HL-60/S4 treated with retinoic acid at 250 ng/mL for 4 days and 3 days (cell line): ENCODE measurements around the gene DHX38.
"Not testable (repeated sequence)": the region's sequence is repeated elsewhere in the genome, so short reads cannot be mapped to it uniquely, and the experiment has no call there.

Source experiments
- in situ Hi-C: fragments of 300-500 bp; cut with MboI; formaldehyde crosslinking; loops from 2 replicates; pipeline ENCODE4 v1.7.0; 2022; ENCODE audit warnings: low sequenced_read_pairs

The DHX38 gene

DNA sequence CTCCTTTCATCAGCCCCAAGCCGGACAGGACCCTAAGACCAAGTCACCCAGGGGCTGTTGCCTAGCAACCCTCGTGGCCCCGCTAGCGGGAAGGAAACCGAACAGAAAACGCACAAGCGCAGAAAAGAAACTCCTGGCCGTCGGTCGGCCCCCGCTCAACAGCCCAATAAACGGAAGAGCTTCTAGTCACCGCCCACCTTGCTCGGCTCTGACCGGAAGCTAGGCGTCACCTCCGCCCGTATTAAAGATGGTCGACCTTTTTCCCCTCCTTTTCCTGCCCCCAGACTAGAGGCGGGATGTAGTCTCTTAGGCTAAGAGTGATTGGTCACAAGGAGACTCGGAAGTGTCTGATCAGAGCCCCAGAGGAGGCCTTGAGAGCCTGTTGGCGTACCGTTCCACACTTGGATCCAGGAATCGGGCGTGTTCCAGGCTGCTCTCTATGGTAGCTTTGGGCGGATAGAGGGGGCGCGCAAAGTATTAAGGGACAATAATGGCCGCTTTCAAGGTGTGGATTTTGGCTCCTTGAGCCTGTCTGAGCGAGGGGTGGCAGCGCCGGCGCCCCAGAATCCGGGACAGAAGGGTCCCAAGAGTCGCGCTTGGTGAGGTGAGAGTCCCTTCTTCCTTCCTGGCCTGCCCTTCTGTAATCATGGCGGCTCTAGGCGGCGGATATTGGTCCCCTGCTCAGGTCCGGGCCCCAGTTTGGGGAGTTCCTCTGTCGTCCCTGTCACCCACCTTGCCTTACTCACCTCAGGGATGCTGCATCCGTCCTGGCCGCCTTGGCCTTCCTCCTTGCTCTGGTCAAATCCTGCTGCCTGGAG, at the start of gene DHX38, which contains the start of gene TXNL4B:
Gene DHX38, plus strand, starts transcription at position 400 of the 818 bp plus-strand sequence. CDS start 2,311 bp downstream, outside the sequence.
Gene TXNL4B, minus strand, starts transcription at position 173 of the 818 bp plus-strand sequence. CDS start 2,871 bp downstream, outside the sequence.
- in situ Hi-C loops = no loop called here

DNA sequence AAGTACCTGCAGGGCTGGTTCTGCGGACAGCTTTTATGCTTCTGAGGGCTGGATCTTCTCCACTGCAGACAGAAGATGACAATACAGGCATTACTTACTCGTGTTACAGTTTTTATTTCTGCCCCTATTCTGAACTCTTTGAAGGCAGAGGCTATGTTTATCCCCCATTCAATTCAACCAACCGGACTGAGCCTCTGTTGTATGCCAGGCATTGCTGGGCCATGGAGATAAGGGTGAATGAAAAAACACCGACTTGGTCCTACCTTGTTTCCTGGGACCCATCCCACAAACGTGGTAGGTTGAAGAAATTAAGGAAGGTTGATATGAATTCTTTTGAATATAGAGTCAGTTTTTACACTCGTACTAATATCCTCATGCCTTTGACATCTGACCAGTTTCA, 49.4 kb upstream of the DHX38 start:
- in situ Hi-C loops = no loop called here

DNA sequence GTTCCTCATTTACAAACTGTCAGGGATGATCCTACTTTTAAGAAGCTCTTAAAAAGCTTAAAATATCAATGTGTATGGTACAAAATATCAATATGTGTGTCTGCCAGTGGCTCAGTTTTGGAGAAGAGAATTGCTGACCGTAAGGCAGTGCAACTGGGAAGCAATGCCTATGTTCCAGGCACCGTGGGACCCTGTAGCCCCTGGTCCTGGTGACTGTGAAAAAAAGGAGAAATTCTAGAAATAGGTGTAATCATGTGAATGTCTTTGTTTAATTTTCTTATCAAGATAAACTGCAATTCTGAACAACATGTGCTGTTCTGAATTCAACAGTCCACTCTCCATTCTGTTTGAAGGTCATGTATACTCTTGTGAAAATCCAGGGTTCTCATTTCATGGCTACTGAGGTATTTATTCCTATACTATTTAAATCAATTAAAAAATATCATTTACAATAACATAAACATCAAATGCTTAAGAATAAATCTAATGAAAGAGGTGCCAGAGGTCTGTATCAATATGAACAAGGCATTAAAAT, 48.8 kb upstream of the DHX38 start:
- in situ Hi-C loops = no loop called here

DNA sequence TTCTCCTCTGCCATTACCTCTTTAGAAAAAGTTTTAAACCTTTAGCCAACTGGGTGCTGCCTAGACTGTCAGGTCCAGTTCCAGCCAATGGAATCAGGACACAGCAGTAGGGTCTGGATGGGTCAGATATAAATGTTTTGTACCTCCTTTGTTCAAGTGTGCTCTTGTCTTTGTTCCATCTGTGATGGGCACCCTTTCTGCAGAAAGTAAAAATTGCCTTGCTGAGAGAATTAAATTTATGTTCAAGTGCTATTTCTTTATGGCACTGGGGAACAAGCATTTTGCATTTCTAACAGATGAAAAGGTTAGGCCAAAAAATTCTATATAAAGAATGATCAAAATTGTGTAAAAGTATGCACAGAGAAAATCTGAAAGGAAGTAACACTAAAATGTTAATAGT, 44.5 kb upstream of the DHX38 start:
- in situ Hi-C loops = no loop called here

DNA sequence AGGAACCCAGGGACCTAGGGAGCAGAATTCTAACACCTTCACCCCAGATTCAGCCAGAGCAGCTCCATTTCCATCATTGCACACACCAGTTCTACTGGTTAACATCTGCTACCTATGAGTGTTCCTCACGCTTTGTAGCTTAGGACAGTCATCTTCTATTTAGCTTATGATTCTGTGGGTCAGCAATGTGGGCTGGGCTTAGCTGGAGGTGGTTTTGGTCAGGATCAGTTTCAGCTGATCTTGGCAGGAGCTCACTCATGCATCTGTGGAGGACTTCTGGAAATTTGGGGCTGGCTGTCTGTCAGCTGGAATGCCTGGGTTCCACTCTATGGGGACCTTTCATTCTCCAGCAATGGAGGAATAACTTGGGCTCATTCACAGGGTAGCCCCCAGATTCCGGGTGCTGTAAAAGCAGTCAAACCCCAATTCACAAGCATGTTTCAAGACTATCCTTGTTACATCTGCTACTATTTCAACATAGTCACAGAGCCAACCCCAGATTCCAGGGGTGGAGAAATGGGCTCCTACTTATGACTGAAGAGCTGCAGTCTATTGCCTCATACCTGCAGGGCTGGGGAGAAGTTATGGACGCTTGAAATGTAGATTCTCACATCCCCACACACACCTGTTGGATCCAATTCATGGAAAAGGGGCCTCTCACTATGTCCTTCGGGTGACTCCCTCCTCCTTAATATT, 42.7 kb upstream of the DHX38 start:
- in situ Hi-C loops = no loop called here

DNA sequence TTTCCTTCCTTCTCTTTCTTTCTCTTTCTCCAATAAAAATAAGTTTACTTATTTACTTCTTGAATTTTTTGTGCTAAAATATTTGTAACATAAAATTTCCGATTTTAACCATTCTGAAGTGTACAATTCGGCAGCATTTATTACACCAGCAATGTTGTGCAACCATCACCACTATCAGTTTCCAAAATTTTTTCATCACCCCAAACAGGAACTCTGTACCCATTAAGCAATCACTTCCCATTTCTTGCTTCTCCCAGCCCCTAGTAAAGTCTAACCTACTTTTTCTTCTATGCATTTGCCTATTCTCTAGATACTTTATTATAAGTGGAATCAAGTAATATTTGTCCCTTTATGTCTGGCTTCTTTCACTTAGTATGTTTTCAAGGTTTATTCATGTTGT, 41.8 kb upstream of the DHX38 start:
- in situ Hi-C loops = no loop called here

DNA sequence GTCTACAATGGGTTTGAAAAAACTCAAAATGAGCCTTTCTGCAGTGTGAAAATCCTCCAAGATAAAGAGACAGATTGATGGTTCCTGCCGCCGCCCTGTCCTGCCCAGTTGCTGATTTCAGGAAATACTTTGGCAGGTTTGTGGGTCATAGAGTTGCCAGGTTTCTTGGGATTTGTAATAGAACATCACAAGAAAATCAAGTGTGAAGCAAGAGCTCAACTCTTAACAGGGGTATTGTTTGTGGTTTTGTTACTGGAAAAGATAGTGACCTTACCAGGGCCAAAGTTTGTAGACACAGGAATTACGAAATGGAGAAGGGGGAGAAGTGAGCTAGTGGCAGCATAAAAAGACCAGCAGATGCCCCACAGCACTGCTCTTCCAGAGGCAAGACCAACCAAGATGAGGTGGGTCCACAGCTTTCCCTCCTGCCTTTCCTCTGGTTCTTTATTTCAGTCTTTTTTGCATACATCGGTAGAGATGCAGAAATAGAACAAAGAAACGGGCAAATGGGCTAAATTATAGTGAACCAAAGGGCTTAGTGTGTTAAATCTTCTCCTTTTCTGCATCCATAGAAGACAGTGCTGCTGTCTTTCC, 39.3 kb upstream of the DHX38 start, which contains the start of gene HP:
Gene HP, plus strand, starts transcription at position 252 of the 594 bp plus-strand sequence. Its CDS starts 148 bp downstream, at position 400.
- in situ Hi-C loops = not testable (repeated sequence)

DNA sequence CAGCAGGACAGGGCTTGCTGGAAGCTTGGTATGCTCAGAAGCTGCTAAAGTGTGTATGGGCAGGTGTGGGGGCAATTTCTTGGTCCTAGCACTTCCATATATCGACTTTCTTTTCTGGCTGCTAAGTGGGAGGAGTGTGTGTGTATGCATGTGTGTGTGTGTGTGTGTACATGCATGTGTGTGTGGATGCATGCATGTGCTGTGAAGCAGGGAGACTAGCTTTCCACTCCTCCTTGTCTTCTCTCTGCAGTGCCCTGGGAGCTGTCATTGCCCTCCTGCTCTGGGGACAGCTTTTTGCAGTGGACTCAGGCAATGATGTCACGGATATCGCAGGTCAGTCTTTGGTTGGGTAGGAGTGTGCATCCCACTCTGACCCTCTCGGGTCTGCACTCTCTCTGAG, 37.7 kb upstream of the DHX38 start:
- in situ Hi-C loops = no loop called here

DNA sequence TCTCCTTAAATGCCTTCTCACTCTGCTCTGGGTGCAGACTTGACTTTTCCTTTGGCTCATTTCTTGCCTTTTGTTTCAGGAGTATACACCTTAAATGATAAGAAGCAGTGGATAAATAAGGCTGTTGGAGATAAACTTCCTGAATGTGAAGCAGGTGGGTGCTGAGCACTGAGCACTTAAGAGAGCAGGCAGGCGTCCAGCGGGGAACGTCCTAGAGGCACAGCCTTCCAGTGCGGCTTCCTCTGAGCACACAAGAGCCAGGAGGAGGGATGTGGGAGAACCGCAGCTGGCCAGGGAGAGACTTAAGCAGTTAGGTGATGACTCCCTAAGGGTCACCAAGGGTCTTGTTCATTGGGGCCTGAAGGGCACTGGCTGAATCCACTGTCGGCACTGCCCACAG, 36.3 kb upstream of the DHX38 start:
- in situ Hi-C loops = not testable (repeated sequence)

DNA sequence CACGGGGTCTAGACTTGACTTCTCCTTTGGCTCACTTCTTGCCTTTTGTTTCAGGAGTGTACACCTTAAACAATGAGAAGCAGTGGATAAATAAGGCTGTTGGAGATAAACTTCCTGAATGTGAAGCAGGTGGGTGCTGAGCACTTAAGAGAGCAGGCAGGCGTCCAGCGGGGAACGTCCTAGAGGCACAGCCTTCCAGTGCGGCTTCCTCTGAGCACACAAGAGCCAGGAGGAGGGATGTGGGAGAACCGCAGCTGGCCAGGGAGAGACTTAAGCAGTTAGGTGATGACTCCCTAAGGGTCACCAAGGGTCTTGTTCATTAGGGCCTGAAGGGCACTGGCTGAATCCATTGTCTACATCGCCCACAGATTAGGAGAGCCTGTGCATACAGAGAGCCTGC, 34.6 kb upstream of the DHX38 start:
- in situ Hi-C loops = not testable (repeated sequence)

DNA sequence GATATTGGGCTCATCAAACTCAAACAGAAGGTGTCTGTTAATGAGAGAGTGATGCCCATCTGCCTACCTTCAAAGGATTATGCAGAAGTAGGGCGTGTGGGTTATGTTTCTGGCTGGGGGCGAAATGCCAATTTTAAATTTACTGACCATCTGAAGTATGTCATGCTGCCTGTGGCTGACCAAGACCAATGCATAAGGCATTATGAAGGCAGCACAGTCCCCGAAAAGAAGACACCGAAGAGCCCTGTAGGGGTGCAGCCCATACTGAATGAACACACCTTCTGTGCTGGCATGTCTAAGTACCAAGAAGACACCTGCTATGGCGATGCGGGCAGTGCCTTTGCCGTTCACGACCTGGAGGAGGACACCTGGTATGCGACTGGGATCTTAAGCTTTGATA, 33.2 kb upstream of the DHX38 start:
- in situ Hi-C loops = no loop called here

DNA sequence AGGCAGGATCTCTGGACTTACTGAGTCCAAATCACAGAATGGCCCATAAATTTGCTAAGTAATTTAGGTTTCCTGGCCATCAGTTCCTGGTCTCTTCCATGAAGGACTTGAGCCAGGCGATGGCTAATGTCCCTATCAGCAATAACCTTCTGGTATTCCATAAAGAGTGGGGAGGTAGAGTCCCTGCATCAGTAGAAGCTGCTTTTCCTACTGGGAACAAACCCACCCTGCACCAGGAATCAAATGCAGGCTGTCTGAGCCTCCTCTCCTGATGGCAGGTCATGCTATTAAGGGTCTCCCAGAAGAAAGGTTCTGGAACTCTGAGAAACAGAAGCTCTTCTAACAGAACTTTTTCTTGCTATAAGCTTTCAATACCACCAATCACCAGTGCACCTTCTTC, 32.1 kb upstream of the DHX38 start:
- in situ Hi-C loops = no loop called here

DNA sequence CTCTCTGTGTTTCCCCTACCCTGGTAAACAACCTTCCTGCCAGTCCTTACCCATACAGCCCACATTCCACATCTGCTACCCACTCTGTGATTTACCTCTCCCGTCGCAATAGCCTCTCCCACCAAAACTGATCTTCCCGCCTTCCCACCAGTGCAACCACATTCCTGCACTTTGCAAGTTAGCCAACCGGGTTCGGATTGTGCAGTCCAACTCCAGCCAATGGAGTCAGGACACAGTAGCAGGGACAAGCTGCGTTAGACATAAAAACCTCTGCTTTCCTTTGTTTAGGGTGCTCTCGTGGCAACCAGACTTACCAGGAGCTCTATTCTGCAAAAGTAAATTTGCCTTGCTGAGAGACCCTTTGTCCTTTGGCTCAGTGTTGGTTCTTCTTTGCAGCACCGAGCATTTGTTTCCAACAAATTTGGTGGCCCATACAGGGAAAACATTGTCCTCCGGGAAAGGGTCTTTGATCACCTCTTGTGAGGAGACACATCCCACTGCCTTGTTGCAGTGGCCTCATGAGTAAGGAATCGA, 29.2 kb upstream of the DHX38 start:
- in situ Hi-C loops = no loop called here

DNA sequence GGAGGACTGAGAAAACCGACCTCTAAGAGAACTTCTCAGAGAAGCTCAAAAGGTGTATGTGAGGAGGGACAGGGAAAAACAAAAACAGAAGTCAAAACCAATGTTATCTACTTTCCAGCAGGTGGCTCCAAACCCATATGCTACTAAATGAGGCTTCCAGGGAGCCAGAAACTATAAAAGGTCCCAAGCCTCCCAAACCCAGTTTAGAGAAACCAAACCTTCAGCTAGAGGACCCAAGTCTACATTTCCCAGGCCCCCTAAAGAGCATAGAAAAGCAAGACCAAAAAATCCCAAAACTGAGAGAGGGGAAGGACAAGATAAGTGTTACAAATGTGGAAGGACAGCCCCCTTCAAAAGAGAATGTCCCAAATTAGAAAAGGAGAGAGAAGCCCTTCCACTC, 26.9 kb upstream of the DHX38 start:
- in situ Hi-C loops = no loop called here

DNA sequence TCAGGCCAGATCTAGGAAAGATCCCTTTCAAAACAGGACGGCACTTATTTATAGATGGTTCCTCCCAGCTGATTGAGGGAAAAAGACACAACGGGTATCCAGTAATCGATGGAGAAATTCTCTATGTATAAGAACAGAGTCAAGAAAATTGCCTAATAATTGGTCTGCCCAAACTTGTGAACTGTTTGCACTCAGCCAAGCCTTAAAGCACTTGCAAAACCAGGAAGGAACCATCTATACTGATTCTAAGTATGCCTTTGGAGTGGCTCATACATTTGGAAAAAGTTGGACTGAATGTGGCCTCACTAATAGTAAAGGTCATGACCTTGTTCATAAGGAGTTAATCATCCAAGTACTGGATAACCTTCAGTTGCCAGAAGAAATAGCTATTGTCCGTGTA, 24.7 kb upstream of the DHX38 start:
- in situ Hi-C loops = no loop called here

DNA sequence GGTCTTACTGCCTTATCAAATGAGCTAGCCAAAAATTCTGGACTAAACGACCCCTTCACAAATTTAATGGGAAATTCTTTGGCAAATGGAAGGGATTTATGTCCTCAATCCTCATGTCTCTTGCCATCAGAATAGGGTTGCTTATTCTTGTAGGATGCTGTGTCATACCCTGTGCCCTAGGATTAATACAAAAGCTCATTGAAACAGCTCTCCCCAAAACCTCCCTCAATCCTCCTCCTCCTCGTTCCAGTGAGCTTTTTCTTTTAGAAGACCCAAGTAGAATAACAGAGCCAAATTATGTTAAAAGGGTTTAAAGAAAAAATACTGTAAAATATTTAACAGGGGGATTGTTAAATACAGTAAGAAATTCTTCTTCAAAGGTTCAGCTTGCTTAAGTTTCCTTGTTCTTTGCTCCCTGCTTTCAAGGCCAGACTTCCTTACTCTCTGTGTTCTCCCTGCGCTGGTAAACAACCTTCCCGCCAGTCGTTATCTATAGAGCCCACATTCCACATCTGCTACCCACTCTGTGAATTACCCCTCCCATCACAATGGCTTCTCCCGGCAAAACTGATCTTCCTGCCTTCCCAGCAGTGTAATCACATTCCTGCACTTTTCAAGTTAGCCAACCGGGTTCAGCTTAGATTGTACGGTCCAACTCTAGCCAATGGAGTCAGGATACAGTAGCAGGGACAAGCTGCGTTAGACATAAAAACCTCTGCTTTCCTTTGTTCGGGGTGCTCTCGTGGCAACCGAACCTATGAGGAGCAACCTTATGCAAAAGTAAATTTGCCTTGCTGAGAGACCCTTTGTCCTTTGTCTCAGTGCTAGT, 20.9 kb upstream of the DHX38 start:
- in situ Hi-C loops = no loop called here

DNA sequence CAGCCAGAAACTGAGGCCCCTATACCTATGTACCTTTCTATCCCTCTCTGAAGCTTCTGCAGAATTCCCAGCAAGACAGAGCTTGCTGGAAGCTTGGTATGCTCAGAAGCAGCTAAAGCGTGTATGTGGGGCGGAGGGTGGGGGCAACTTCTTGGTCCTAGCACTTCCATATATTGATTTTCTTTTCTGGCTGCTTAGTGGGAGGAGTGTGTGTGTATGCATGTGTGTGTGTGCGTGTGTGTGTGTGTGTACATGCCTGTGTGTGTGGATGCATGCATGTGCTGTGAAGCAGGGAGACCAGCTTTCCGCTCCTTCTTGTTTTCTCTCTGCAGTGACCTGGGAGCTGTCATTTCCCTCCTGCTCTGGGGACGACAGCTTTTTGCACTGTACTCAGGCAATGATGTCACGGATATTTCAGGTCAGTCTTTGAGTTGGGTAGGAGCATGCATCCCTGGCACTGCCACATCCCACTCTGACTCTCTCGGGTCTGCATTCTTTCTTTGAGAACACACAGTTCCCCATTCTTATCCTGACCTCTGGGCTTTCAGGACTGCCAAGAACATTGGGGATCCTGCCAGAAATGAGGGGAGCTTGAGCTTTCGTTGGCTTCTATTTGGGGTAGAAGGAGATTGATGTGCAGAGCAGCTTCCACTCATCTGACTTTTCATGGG, 20.0 kb upstream of the DHX38 start:
- in situ Hi-C loops = no loop called here

DNA sequence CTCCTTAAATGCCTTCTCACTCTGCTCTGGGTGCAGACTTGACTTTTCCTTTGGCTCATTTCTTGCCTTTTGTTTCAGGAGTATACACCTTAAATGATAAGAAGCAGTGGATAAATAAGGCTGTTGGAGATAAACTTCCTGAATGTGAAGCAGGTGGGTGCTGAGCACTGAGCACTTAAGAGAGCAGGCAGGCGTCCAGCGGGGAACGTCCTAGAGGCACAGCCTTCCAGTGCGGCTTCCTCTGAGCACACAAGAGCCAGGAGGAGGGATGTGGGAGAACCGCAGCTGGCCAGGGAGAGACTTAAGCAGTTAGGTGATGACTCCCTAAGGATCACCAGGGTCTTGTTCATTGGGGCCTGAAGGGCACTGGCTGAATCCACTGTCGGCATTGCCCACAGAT, 18.6 kb upstream of the DHX38 start:
- in situ Hi-C loops = not testable (repeated sequence)

DNA sequence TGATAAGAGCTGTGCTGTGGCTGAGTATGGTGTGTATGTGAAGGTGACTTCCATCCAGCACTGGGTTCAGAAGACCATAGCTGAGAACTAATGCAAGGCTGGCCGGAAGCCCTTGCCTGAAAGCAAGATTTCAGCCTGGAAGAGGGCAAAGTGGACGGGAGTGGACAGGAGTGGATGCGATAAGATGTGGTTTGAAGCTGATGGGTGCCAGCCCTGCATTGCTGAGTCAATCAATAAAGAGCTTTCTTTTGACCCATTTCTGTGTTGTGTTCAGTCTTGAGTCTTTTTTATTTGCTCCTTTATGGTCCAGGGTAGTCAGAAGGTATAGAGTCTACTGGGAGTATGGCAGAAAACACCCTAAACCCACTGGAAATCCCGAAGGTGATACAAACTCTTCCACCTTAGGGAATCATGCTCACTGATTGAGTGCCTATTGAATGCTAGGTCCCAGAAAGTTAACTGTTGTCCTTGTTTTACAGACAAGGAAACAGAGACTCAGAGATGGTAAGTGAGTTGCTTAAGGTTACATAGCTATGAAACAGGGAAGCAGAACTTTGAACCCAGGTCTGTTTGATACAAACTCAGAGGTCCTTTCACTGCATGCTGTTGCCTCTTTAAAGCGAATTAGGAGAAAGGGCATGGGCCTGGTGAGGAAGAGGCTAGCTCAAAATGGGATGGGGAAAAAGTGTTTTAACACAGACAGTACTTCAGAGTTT, 16.5 kb upstream of the DHX38 start:
- in situ Hi-C loops = not testable (repeated sequence)
